ENCODE measurements around the gene C6orf118.

The C6orf118 gene

DNA sequence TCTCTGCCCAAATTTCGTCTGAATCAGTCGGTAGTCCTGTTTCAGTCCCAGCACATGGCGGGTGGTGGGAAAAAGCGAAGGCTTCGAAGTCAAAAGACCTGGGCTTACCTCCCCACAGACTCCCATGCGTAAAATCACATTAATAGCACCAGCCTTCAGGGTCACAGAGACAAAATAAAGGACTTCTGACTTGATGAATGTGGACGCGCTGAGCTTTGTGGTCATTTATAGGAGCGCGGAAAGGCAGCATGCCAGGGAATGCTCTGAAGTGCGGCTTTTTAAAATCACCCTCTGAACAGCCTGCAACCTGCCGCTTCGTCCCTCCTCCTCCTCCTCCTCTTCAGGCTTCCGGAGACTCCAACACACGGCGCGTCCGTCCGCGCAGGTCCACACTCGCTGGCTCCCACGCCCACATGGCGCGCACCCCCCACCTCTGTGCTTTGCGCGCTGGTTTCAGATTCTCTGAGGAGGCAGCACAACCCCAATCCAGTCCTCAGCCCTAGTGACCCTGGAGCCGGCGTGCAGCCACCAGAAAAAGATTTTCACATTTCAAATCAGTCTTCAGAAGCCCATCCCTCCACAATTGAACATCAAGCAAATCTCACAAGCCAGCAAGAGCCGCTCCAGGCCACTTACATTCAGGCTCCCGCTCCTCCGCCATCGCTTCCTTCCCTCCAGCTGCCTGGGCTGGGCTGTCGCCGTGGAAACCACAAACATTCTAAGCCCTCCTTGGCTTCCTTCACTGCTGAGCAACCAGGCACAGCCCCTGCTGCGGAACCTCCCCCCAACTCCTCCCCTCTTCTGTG is at the start of gene C6orf118:
Gene C6orf118 (minus strand): TSS at position 680 of the 806 bp plus-strand sequence. CDS start 19 bp downstream, at position 661.
- peak within 1 kb of the TSS; percentile 77 for H3K4me3 ChIP-seq (ENCODE audit: low read length)
- H3K27ac ChIP-seq (ENCODE audit: low read length): no peak within 1 kb of the TSS
- no peaks in the 10 kb centered on the region for H3K4me1 ChIP-seq (ENCODE audit: insufficient read depth, low read length)
- H3K36me3 ChIP-seq (ENCODE audit: insufficient read depth, low read depth, low read length): no peaks in the 10 kb centered on the region
- H3K27me3 ChIP-seq (ENCODE audit: insufficient read depth, low read length): peaks cover 19% of the 10 kb centered on the region
- no peaks in the 10 kb centered on the region for H3K9me3 ChIP-seq (ENCODE audit: insufficient read depth, low read depth, low read length)
- peak within 1 kb of the TSS; percentile 48; the same call in 1 of the 2 replicates for H3K9ac ChIP-seq (ENCODE audit: low read depth, low read length)

DNA sequence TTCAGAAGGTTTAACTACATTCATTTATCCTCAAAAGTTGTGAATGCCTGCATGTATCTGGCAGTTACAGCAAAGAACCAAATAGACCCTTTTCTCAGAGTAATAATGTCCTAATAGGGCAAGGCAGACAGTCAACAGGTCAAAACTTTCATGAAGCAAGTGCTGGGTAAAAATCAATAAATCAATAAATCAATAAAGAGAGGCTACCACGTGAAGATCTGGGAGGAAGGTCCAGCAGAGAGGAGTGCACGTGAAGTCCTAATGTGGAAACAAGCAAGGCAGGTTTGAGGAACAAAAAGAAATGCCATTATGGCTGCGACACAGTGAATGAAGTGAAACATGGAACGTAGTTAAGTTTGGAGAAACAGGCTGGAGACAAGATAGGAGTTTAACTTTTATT is 36.3 kb upstream of the C6orf118 start:
- Histone ChIP-seq H3K9ac (ENCODE audit: low read depth, low read length) (no peak overlapping the region), H3K27me3 (ENCODE audit: insufficient read depth, low read length) (no peaks in the 10 kb centered on the region), H3K4me3 (ENCODE audit: low read length) (no peak overlapping the region), H3K4me1 (ENCODE audit: insufficient read depth, low read length) (no peaks in the 10 kb centered on the region), H3K27ac (ENCODE audit: low read length) (no peak overlapping the region), H3K9me3 (ENCODE audit: insufficient read depth, low read depth, low read length) (peaks cover 9% of the 10 kb centered on the region), H3K36me3 (ENCODE audit: insufficient read depth, low read depth, low read length) (no peaks in the 10 kb centered on the region)

GRCh38 chr6:165340532-165340931 is 31.1 kb upstream of the C6orf118 start:
- H3K36me3 ChIP-seq (ENCODE audit: insufficient read depth, low read depth, low read length): no peaks in the 10 kb centered on the region
- no peak overlapping the region for H3K9ac ChIP-seq (ENCODE audit: low read depth, low read length)
- no peak overlapping the region for H3K27ac ChIP-seq (ENCODE audit: low read length)
- no peaks in the 10 kb centered on the region for H3K9me3 ChIP-seq (ENCODE audit: insufficient read depth, low read depth, low read length)
- no peaks in the 10 kb centered on the region for H3K4me1 ChIP-seq (ENCODE audit: insufficient read depth, low read length)
- no peak overlapping the region for H3K4me3 ChIP-seq (ENCODE audit: low read length)
- H3K27me3 ChIP-seq (ENCODE audit: insufficient read depth, low read length): no peaks in the 10 kb centered on the region

GRCh38 chr6:165325609-165326008 is 16.2 kb upstream of the C6orf118 start:
- Histone ChIP-seq H3K36me3 (ENCODE audit: insufficient read depth, low read depth, low read length) (no peaks in the 10 kb centered on the region), H3K4me1 (ENCODE audit: insufficient read depth, low read length) (no peaks in the 10 kb centered on the region), H3K9ac (ENCODE audit: low read depth, low read length) (no peak overlapping the region), H3K9me3 (ENCODE audit: insufficient read depth, low read depth, low read length) (peaks cover 15% of the 10 kb centered on the region), H3K27ac (ENCODE audit: low read length) (no peak overlapping the region), H3K4me3 (ENCODE audit: low read length) (no peak overlapping the region), H3K27me3 (ENCODE audit: insufficient read depth, low read length) (no peaks in the 10 kb centered on the region)

- no peak overlapping the region for H3K27ac ChIP-seq (ENCODE audit: low read length)
- no peaks in the 10 kb centered on the region for H3K4me1 ChIP-seq (ENCODE audit: insufficient read depth, low read length)
- H3K4me3 ChIP-seq (ENCODE audit: low read length): no peak overlapping the region
- H3K27me3 ChIP-seq (ENCODE audit: insufficient read depth, low read length): no peaks in the 10 kb centered on the region
- H3K36me3 ChIP-seq (ENCODE audit: insufficient read depth, low read depth, low read length): no peaks in the 10 kb centered on the region
- H3K9me3 ChIP-seq (ENCODE audit: insufficient read depth, low read depth, low read length): peaks cover 20% of the 10 kb centered on the region
- no peak overlapping the region for H3K9ac ChIP-seq (ENCODE audit: low read depth, low read length)
Measured at GRCh38 chr6:165321555-165322145, 12.2 kb upstream of the C6orf118 start.

DNA sequence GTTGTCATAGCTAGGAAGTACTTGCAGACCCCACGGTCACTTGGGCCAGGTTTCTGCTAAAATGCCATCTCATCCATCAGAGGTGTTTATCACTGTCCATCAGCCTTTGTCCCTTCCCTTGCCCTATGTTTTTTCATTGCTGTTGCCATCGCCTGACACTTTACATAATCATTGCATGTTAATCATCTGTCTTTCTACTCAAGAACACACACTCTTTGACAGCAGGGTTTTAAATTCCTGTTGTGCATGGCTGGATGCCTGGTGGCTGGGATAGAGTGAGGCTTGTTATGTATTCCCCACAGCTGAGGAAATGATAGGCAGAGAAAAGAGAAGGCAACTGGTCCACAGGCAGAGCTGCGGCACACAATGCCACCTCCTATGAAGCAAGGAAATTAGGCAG is 11.7 kb upstream of the C6orf118 start:
- peaks cover 20% of the 10 kb centered on the region for H3K9me3 ChIP-seq (ENCODE audit: insufficient read depth, low read depth, low read length)
- no peak overlapping the region for H3K9ac ChIP-seq (ENCODE audit: low read depth, low read length)
- no peak overlapping the region for H3K4me3 ChIP-seq (ENCODE audit: low read length)
- H3K27me3 ChIP-seq (ENCODE audit: insufficient read depth, low read length): no peaks in the 10 kb centered on the region
- no peaks in the 10 kb centered on the region for H3K4me1 ChIP-seq (ENCODE audit: insufficient read depth, low read length)
- H3K36me3 ChIP-seq (ENCODE audit: insufficient read depth, low read depth, low read length): no peaks in the 10 kb centered on the region
- H3K27ac ChIP-seq (ENCODE audit: low read length): no peak overlapping the region

DNA sequence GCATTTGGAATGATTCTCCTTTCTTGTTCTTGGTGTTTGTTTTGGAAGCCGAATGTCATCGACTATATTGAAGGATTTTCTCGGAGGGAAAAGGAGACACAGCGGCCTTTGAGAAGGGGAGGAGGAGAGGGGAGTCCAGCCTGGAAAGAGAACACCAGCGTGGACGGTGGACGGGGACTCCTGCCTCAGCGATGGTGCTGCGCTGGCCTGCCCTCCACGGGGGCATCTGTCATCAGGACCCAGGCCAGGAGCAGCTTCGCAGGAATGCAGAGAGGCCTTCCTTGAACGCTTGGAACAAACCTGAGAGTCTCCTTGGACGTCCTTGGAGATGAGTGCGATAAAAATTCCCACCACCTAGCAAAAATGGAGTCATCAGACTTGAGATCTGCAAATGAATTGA is 8.3 kb upstream of the C6orf118 start:
- H3K27ac ChIP-seq (ENCODE audit: low read length): no peak overlapping the region
- H3K27me3 ChIP-seq (ENCODE audit: insufficient read depth, low read length): no peaks in the 10 kb centered on the region
- H3K4me3 ChIP-seq (ENCODE audit: low read length): no peak overlapping the region
- H3K36me3 ChIP-seq (ENCODE audit: insufficient read depth, low read depth, low read length): no peaks in the 10 kb centered on the region
- no peak overlapping the region for H3K9ac ChIP-seq (ENCODE audit: low read depth, low read length)
- peaks cover 20% of the 10 kb centered on the region for H3K9me3 ChIP-seq (ENCODE audit: insufficient read depth, low read depth, low read length)
- no peaks in the 10 kb centered on the region for H3K4me1 ChIP-seq (ENCODE audit: insufficient read depth, low read length)

GRCh38 chr6:165306955-165307354 is 2.5 kb downstream of the C6orf118 start:
- no peak overlapping the region for H3K4me3 ChIP-seq (ENCODE audit: low read length)
- no peaks in the 10 kb centered on the region for H3K36me3 ChIP-seq (ENCODE audit: insufficient read depth, low read depth, low read length)
- peaks cover 19% of the 10 kb centered on the region for H3K27me3 ChIP-seq (ENCODE audit: insufficient read depth, low read length)
- no peaks in the 10 kb centered on the region for H3K9me3 ChIP-seq (ENCODE audit: insufficient read depth, low read depth, low read length)
- no peaks in the 10 kb centered on the region for H3K4me1 ChIP-seq (ENCODE audit: insufficient read depth, low read length)
- no peak overlapping the region for H3K9ac ChIP-seq (ENCODE audit: low read depth, low read length)
- no peak overlapping the region for H3K27ac ChIP-seq (ENCODE audit: low read length)

- Histone ChIP-seq H3K27me3 (ENCODE audit: insufficient read depth, low read length) (no peaks in the 10 kb centered on the region), H3K27ac (ENCODE audit: low read length) (no peak overlapping the region), H3K9ac (ENCODE audit: low read depth, low read length) (no peak overlapping the region), H3K4me3 (ENCODE audit: low read length) (no peak overlapping the region), H3K36me3 (ENCODE audit: insufficient read depth, low read depth, low read length) (no peaks in the 10 kb centered on the region), H3K9me3 (ENCODE audit: insufficient read depth, low read depth, low read length) (no peaks in the 10 kb centered on the region), H3K4me1 (ENCODE audit: insufficient read depth, low read length) (peaks cover 3% of the 10 kb centered on the region; the same call in 1 of the 2 replicates)
Measured at GRCh38 chr6:165301372-165302246, 7.8 kb downstream of the C6orf118 start.

DNA sequence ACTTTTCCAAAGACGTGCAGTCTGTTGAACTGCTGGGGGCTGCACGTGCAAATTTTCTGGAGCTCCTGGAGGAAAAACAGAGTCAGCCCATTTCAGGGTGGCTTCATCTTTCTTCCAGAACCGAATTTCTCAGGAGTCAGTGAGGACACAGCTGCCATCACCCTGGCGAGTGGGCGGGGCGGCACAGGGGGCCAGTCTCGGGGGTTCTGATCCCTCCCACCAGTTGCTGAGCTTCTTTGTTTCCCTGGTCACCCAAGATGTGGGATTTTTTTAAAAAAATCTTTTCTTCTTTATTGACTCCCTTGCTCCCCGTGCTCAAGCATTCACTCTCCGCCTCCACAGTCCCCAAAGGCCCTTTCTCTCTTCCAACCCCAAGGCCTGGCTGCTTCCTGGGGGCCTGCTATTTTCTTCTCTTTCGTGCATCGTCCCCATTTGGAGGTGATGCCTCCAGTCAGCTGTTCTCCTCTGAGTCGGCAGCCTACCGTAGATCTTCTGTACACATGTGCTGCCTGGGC is 8.9 kb downstream of the C6orf118 start:
- Histone ChIP-seq H3K9me3 (ENCODE audit: insufficient read depth, low read depth, low read length) (no peaks in the 10 kb centered on the region), H3K4me3 (ENCODE audit: low read length) (no peak overlapping the region), H3K4me1 (ENCODE audit: insufficient read depth, low read length) (peaks cover 3% of the 10 kb centered on the region; the same call in 1 of the 2 replicates), H3K27me3 (ENCODE audit: insufficient read depth, low read length) (no peaks in the 10 kb centered on the region), H3K27ac (ENCODE audit: low read length) (no peak overlapping the region), H3K9ac (ENCODE audit: low read depth, low read length) (no peak overlapping the region), H3K36me3 (ENCODE audit: insufficient read depth, low read depth, low read length) (no peaks in the 10 kb centered on the region)

- peaks cover 3% of the 10 kb centered on the region; the same call in 1 of the 2 replicates for H3K4me1 ChIP-seq (ENCODE audit: insufficient read depth, low read length)
- H3K4me3 ChIP-seq (ENCODE audit: low read length): no peak overlapping the region
- H3K9me3 ChIP-seq (ENCODE audit: insufficient read depth, low read depth, low read length): no peaks in the 10 kb centered on the region
- H3K36me3 ChIP-seq (ENCODE audit: insufficient read depth, low read depth, low read length): no peaks in the 10 kb centered on the region
- no peak overlapping the region for H3K9ac ChIP-seq (ENCODE audit: low read depth, low read length)
- H3K27me3 ChIP-seq (ENCODE audit: insufficient read depth, low read length): no peaks in the 10 kb centered on the region
- no peak overlapping the region for H3K27ac ChIP-seq (ENCODE audit: low read length)
Measured at GRCh38 chr6:165298875-165299274, 10.5 kb downstream of the C6orf118 start.

All from iPS-20b (cell line).